Activated CD8-positive, alpha-beta memory T cell treated with anti-CD3 and anti-CD28 coated beads for 4 hours (primary cell): ENCODE results near the gene VIPR1.

Experiments used
- DNase-seq, 2 donors: peaks; one replicate each; pipeline ENCODE4 v3.0.0-alpha.2; 2020; ENCODE audit warnings: low read depth in 2 of 2

The VIPR1 gene

DNA sequence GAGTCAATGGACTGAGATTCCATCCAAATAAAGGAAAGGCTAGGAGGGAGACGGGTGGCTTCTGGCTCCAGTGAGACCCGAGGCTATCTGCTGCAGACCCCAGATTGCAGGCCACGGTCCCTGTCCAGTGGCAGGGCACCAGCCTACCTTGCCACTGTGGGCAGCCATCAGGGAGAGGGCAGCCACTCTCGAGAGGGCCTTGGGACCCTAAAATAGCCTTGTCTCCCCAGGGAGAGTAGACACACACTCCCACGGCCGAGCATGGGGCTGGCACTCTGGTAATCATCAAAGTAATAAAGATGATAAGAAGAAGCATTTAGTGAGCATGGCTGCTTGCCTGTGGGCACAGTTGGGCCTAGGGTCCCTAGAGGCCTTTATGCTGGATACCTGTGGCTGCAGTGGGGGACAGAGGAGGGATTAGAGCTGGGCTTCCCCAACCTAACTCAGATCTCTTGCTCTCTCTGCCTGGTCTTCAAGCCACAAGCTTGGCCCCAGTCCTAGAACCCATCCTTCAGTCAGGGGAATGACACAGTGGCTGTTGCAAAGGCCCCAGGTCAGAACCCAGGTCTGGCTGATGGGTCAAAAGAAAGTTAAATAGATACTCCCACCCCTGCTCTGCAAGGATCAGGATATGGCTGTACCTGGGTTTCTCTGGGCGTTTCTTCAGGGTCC, 9.2 kb upstream of the VIPR1 start:
- DNase-seq, result no peak

DNA sequence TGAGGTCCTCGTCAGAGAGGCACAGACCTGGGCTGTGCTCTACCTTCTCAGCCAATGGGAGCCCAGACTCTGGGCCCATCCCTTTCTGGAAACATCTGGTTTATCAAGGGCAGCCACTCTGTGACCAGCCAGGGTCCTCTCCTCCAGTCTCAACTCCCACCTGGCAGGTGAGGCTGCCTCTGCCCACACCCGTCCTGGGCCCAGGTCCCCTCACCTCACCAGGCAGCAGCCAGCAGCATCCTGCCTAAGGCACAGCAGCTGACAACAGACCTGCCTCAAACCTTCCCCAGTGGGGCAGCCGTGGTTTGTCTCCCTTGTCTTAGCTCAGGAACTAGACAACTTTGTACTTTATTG, 8.7 kb upstream of the VIPR1 start:
- DNase-seq, result no peak

DNA sequence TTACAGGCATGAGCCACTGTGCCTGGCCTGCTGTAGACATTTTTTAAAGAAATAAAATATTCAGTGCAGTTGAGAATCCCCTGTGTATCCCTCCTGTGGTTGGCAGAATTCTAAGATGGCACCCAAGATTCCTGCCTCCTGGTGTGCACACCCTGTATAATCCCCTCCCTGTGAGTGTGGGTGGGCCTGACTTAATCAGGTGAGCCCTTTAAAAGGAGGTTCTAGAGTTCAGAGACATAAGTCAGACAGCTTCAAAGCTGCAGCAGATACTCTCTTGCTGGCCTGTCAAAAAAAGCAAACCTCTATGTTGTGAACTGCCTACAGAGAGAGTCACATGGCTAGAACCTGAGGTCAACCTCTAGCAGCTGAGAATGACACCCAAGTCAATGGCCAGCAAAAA, 7.0 kb upstream of the VIPR1 start:
- DNase-seq, result no peak

DNA sequence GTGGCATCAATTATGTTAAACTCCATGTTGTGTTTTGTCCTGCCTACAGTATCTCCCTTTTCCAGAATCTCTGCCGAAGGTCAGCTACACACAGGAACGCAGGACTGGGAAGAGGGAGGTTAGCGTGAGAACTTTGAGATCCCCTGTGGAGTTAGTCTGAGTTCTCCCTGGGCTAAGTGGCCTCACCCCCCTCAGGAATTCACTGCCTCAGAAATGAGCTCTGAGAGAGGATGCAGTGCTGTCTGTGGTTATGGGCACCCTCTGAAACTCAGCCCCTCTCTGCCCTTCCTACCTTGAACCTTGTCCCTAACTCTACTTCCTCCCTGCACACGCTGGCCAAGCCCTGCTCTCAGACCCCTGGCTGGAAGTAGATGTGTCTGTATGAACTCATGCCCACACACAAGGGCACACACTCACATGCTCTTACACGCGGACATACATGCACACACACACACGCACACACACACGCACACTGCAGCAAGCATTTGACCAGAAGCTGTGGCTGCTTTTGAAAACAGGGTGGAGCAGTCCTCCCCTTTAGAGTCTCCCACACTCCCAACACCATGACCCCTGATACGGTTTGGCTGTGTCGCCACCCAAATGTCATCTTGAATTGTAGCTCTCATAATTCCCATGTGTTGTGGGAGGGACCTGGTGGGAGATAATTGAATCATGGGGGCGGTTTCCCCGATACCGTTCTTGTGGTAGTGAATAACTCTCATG, 5.3 kb upstream of the VIPR1 start:
- DNase-seq, result no peak

DNA sequence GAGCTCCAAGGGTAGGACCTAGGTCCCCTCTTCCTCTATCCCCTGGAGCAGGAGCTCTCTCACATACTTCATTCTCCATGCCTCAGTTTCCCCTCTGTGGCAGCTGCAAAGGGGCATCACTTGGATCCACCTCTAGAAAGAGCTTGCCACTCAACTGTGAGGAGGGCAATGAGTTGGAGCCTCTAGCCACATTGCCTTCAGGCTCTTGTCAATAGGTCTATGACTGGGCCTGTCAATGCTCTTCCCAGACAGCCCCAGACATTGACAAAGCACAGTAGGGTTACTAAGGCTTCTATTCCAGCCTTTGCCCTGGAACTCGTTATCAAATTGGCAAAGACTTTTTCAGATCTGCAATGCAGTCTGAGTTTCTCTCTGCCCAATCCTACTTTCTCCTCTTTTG, 4.4 kb upstream of the VIPR1 start:
- DNase-seq, result no peak

DNA sequence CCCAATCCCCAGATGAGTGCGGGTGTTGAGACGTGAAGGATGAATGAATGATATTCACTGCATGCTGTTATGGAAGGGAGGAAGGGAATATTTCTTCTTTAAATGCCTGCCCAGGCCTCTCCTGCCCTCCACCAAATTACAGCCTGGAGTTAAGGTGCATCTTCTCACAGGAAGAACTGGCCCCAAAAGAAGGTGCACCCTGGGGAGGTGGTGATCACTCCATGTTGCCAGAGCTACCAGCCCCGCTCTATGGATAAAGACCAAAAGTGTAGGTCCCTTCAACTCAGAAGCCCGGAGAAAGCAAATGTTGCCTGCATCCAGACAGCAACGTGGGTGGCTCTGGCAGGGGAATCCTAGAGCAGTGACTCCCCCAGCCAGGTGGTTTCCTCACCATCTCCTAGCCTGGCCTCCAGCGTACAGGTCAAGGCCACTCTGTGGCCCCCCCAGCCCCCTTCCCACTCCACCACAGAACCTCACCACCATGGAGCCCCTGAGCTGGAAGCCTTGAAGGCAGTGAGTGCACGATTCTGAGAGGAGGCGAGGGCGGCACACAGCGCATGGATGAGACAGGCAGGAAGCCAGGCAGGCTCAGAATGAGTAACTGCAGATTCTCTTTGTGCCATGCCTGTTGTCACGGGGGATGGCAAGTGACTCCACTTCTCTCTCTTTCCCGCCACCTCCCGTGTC, 3.5 kb upstream of the VIPR1 start:
- DNase-seq, result no peak

DNA sequence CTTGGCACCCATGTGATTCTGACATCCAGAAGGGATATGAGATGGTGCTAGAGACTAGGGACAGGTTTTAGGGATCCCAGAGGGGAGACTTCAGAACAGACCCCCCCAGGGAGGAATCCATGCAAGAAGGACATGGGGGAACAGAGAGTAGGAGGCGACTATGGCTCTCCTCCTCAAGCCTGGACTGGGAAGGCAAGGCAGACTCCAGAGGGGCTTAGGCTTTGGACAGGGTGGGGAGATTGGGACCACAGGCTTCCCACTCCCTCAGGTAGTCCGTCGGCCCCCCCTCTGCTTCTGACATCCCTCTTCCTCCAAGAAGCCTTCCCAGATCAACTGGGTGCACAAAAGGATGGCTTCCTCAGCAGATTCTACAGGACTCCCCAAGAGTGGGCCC, 3.0 kb upstream of the VIPR1 start:
- DNase-seq, result no peak

DNA sequence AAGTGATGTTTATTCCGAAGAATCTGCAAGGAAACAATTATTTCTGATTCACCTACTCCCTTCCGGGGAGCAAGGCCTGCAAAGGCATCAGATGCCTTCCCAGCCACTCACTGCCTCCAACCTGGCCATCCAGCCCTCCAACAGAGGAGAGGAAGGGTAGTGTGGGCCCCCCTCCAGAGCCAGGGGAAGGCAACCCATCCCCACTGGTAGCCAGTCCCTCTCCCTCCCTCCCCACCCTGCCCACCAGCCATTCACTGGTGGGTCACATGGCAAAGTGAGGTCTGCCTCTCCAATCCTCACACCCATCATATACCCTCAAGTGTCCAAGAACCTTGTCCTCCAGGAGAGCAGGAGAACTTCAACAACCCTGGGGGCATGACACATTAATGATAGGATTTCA, 2.4 kb upstream of the VIPR1 start:
- DNase-seq, result no peak

DNA sequence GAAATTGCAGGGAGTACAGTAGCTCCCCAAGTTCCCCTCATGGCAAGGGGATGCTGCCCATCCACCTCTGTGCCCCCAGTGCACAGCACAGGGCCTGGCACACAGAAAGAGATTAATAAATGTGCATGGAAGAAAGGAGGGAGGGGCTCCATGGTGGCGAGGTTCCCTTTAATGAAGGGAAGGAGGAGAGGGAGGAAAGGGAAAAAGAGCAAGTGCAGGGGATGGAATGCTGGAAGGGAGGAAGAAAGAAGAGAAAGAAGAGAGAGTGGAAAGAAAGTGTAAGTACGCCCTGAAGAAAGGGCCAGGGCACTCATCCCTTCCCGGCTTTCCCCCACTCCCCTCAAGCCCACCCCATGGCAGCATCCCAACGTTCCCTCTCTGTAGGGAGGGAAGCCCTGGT, 1.5 kb upstream of the VIPR1 start:
- no peak for DNase-seq

DNA sequence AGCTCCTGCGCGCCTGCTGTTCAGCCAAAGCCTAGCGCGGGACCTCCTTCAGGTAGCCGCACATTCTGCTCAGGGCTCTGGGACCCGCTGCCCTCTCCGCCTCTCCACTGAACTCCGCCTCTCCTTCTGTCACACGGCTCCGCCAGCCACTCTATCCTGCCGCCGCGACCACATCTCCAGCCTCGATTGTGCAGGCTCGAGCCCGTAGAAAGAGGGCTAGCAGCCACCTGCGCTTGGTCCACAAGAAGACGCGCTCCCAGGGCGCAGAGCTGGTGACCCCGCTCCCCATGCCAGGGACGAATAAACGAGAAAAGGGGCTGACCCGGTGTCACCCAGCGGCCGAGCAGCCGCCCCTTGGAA, 1.1 kb upstream of the VIPR1 start:
- no peak for DNase-seq

DNA sequence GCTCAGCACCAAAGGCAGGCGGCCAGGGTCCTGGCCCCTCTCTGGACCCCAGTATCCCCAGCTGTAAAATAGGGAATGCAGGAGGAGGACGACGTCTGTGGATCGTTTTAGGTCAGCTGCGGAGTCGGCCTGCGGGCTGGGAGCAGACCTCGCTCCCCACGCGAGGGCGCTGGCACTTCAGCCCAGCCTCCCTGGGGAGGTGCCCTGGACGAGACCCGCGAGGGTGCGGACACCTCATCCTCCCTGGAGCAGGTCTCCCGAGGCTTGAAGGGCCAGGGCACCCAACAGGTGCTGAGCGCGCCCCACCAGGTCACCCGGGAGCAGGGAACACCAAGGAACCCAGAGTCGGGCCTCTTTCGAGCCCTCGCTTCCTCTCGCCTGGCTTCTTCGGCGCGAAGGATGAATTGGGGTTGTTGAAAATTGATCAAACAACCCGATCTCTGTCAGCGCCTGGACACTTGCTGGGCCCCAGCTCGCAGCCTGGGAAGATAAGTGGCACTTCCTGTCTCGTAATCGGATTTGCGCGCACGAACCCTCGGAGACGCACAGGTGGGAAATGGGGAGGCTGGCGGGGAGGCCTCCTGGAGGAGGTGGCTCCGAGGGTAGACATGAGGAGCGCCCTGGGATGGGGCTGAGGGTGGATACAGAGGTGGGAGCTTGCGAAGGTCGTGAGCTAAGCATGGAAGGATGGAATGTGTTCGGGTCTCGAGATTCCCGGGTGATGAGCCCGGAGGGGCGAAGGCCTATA, 588 bp upstream of the VIPR1 start:
- peak; percentile 13 to 21 for DNase-seq

DNA sequence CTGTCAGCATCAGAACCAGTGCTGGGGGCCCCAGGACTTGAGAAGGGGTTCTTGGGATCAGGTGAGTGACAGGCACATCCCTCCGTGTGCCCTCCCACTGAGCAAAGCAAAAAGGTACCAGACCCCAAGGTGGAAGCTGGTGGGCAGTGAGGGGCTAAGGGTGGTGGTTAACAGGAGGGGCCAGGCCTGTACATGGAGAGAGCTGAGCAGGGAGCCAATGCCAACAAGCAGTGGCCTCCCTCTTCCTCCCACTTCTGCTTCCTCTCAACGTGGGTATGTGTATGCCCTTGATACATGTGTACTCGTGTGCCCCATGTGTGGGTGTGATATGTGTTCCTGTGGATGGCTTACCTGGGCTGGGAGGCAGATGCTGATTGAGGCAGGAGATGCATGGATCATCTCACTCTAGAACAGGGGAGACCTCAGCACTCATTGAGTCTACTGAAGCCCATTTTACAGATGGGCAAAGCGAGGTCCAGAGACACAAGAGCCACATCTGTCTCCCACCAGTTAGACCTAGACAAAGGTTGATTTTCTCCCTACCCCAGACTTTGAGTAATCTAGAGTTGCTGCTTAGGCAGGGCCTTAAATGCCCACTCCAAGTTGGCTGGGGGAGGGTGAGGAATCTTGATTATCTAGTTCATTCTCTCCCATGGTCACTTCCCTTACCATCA, 945 bp downstream of the VIPR1 start:
- no peak for DNase-seq

DNA sequence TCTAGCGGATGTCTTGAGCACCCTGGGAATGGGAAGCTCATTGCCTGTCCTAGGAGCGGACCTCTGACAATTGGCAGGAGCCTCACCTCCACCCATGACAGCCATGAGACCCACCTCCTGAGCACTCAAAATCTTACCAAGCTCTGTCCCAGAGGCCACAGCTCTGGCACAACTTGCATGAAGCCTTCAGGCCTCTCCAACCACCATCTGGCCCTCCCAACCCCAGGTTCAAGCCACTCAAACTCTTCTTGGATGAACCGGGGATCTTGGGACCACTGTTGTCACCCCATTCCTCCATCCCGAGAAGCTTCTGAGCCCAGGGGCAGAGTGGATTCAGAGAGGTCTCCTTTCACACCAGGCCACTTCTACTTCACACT, 1.5 kb downstream of the VIPR1 start:
- no peak for DNase-seq

DNA sequence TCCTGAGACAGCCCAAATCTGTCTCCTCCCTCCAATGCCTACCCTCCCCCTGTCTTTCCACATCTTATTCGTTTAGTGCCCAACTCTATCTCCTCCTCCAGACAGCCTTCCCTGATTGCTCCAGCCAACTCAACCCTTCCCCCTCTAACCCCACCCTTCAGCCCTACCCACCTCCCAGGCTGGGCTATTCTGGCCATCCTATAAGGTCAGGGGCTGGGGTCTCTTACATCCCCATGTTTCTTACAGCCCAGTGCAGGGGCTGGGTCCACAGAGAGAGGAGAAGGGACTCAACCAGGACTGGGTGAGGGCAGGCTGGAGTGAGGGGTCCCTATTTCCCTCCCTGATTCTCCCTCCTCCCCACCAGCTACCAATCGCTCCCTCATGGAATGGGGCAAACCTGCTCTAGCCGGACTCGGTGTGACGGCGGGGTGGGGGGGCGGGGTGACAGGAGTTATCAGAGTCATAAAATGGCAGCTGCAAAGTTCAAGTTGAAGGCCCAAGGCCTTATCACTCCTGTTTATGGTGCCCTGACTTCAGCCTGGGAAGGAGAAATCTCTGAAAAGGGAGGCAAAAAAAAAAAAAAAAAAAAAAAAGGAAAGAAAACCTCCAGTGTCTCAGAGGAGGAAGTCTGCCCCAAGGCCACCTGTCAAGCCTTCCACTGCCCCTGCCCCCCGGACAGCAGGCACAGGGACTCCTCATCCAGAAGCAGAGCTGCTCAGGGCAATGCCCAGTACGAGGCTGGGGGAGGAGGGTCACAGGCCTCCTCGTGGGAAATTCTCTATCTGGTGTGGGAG, 2.1 kb downstream of the VIPR1 start:
- no peak for DNase-seq

DNA sequence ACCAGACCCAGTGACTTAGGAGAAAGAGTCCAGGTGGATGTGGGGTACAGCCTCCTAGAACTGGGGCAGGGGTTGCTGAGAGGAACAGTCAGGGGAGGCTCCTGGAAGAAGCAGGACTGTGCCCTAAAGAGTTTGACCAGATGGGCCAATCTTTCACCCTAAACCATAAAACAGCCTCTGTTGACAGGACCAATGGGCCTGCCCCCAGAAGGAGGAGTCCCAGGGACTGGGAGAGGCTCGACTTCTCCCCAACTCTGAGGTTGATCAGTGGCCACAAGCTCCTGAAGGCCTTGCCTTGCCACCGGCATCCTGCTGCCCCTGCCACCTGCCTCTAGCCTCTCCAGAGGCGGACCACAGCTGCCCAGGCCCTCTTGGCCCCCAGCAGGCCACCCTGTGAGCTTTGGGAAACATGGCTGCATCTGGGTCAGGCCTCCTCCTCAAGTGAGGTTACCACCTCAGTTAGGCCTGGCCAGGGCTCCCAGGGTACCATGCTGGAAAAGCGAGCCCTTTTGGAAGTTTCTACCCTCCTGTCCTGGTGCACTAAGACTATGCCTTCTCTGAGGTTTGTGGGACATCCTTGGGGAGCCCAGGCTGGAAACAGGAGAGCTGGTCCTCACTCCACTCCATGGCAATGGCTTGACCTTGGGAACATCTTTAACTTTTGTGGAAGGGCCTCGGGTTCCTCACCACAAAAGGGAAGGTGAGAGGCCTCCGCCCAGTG, 2.8 kb downstream of the VIPR1 start:
- DNase-seq, result no peak

DNA sequence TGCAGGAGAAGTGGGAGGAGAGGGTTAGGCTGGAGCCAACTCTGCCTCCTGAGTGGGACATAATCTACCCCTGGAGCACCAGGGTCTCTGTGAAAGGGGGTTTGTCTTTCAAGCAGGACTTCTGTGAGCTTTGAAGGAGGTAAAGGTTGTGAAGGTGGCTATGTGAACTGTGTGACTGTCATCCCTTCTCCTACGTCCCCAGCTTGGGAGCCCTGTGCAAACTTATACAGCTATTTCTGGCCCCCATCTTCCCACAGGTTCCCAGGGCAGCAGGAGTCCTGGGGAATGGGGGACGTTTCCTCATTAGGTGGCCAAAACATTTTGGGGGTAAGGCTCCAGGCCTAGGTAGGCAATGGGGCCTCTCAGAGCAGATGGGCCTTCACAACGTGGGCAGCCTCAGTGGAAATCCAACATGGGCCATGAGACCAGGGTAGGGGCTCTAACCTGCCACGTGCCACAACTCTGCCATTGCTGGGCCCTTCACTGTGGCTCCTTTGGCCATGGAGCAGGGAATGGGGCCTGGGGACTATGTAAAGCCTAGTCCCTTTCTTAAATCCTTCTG, 3.5 kb downstream of the VIPR1 start:
- no peak for DNase-seq

DNA sequence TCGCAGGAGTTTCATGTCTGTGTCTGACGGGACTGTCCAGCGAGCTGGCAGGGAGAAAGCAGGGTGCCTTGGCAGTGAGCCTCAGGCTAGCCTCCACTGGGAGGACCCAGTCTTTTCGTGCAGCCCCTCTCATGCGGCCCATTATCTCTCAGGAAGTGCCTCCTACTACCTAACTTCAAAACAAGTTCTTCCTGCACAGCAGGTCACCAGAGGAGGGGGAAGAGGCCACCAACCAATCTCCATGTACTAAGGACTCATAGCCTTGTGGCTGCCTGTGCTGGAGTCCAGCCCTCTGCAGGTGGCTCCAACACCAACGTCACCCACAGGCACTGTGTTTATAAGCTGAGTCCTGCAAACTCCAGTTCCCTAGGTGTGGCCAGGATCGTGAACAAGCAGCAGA, 4.8 kb downstream of the VIPR1 start:
- DNase-seq, result no peak

DNA sequence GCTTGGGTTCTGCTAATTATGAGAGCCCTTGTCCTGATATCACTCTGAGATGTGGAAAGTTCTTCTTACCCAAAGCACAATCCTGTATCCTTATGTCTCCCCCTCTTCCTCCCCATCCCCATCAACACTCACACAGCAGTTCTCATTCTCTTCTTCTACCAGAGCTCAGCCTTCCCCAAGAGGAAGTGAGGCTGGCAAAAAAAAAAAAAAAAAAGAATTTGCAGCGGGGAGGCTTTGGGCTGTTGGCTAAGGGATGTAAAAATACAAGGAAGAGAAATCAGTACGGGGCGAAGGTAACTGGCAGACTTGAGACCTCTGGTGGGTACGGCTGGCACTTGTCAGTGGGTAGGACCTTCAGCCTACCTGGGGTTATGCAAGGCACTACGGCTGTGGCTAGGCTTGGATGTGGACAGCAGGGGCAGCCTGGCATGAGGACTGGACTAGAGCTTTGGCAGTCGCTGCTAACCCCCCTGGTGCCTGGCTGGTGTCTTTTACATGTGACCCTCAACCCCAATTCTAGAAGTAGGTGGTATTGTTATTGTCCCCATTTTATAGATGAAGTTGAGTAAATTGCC, 5.4 kb downstream of the VIPR1 start:
- no peak for DNase-seq

DNA sequence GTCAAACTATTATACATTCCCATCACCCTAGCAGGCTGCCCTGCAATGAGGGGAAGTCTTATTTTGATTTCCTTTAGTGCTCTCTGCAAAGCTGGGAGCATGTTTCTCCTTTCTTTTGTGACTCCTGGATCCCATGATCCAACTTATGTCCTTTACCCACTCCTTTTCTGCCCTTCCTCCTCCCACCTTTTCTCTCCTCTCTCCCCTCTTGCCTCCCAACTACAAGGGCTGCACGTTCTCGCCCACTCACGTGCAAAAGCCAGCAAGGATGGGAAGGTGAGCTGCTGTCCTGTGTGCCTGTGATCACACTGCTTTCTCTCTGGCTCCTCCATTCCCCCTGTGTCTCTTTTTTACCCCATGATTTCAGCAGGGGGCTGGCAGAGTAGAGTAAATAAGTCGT, 6.1 kb downstream of the VIPR1 start:
- DNase-seq, result no peak

DNA sequence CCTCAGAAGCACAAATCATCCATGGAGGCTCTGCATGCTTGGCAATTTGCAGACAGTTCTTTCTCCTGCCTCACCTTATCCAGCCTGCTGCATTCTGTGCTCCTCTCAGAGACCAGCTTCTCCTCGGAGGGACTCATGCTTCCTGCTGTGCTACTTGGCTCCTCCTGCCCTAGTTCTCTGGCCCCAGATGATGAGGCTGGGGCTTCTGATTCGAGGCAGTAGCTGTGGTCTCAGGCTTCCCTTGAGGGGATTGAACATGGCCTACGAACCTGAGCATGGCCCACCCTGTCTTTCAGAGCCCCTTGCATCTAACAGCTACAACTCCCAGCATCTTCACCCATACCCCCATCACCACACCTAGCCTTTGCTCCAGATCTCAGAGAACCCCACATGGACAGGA, 6.7 kb downstream of the VIPR1 start:
- DNase-seq, result no peak
